K562 (cell line): ENCODE results near the gene C5orf22. TPM values are rescaled to one million over a fixed set of nuclear protein-coding genes. Genes with fewer than 3 reads are reported as not detected.

Source experiments
- ATAC-seq: fragments of 200-7000 bp; cut with Tn5 transposase; 3 replicates; pipeline ENCODE4 v1.9.1; 2020; ENCODE audit warnings: moderate library complexity
- Bru-seq: library from RNA; stranded (reverse); fragments of 400-500 nt; gene quantifications from one replicate; lab custom pipeline; 2021; lab: Mats Ljungman, UMichigan
- BruChase-seq, 2 experiments: library from RNA; stranded (reverse); fragments of 400-500 nt; gene quantifications; one replicate each; lab custom pipeline; 2021; lab: Mats Ljungman, UMichigan
- BruUV-seq: library from RNA; stranded (reverse); fragments of 400-500 nt; replicated peaks from 2 replicates; lab custom pipeline; 2021; lab: Mats Ljungman, UMichigan
- CTCF ChIA-PET: fragments of 300-600 bp; formaldehyde crosslinking; extraction: SDS; loops from one replicate; lab custom pipeline; 2021; ENCODE audit warnings: low intra/inter-chr PET ratio; lab: Yijun Ruan, JAX
- POLR2A ChIA-PET: fragments of 300-600, 350-650 bp; sonication (Branson Sonifier 250); formaldehyde crosslinking; extraction: SDS; loops from one replicate; lab custom pipeline; 2021; ENCODE audit warnings: antibody characterized with exemption, inconsistent platforms; lab: Yijun Ruan, JAX
- DNase-seq, 4 experiments: peaks; one replicate each; pipeline versions ENCODE4 v3.0.0 to v3.0.0-alpha.2; 2011 to 2018; ENCODE audit warnings: low spot score in 3 of 4, mixed read lengths in 3 of 4; ENCODE audit errors: extremely low read depth in 1 of 4
- FAIRE-seq: peaks from 2 replicates; lab custom pipeline; 2011; peaks lifted over from hg19 to GRCh38; lab: Jason Lieb, UNC
- H2AFZ ChIP-seq: 2 replicates; pipeline ENCODE4 v1.6.0; 2011; ENCODE audit warnings: low read depth, low read length, control low read depth, inconsistent platforms
- H3K27ac ChIP-seq: fragments of 200-600 bp; 3 replicates; pipeline ENCODE4 v1.8.0; 2011; ENCODE audit warnings: low read depth, mild to moderate bottlenecking, control low read depth, inconsistent platforms, low read length, moderate library complexity, mixed read lengths; ENCODE audit errors: extremely low read depth
- H3K27me3 ChIP-seq, 2 experiments: fragments of 300-600 bp in 1 of 2; 2 replicates in 1 of 2; 3 replicates in 1 of 2; pipeline versions ENCODE4 v1.6.0 to v1.8.0; 2011; ENCODE audit warnings: inconsistent platforms in 2 of 2, low read length in 2 of 2, mild to moderate bottlenecking in 1 of 2, mixed read lengths in 1 of 2, moderate library complexity in 1 of 2; ENCODE audit not compliant: control insufficient read depth in 2 of 2, insufficient read depth in 2 of 2
- H3K36me3 ChIP-seq: fragments of 300-600 bp; 3 replicates; pipeline ENCODE4 v1.8.0; 2011; ENCODE audit warnings: mild to moderate bottlenecking, low read length, inconsistent platforms; ENCODE audit not compliant: control insufficient read depth, insufficient read depth
- H3K4me1 ChIP-seq, 2 experiments: fragments of 200-600 bp in 1 of 2; replicated peaks in 1 of 2; 2 replicates in 1 of 2; 3 replicates in 1 of 2; pipeline versions ENCODE4 v1.5.1 to v1.8.0; 2011; ENCODE audit warnings: inconsistent platforms in 2 of 2, low read length in 2 of 2, mild to moderate bottlenecking in 1 of 2, mixed read lengths in 1 of 2, moderate library complexity in 1 of 2; ENCODE audit not compliant: control insufficient read depth in 2 of 2, insufficient read depth in 2 of 2
- H3K4me2 ChIP-seq: 2 replicates; pipeline ENCODE4 v1.6.1; 2011; ENCODE audit warnings: low read length, control low read depth, inconsistent platforms, mixed read lengths; ENCODE audit not compliant: insufficient read depth
- H3K4me3 ChIP-seq: fragments of 200-600 bp; sonication (generic), shearing (Covaris generic); 2 replicates; pipeline ENCODE4 v1.5.1; 2016; ENCODE audit warnings: control low read depth, inconsistent platforms
- H3K79me2 ChIP-seq: fragments of 200-600 bp; 3 replicates; pipeline ENCODE4 v1.8.0; 2011; ENCODE audit warnings: low read length, inconsistent platforms; ENCODE audit not compliant: control insufficient read depth, insufficient read depth
- H3K9ac ChIP-seq, 2 experiments: 2 replicates each; pipeline versions ENCODE4 v1.6.0 to v1.6.1; 2011; ENCODE audit warnings: low read depth in 2 of 2, low read length in 2 of 2, control low read depth in 1 of 2, inconsistent platforms in 1 of 2, mild to moderate bottlenecking in 1 of 2, mixed read lengths in 1 of 2; ENCODE audit not compliant: insufficient read depth in 1 of 2
- H3K9me1 ChIP-seq: one replicate; pipeline ENCODE4 v1.6.0; 2011; ENCODE audit warnings: inconsistent platforms, mild to moderate bottlenecking, low read length, moderate library complexity; ENCODE audit not compliant: control insufficient read depth, insufficient read depth
- H3K9me3 ChIP-seq: replicated peaks from 2 replicates; pipeline ENCODE4 v1.5.1; 2011; ENCODE audit warnings: low read depth, low read length, inconsistent platforms; ENCODE audit not compliant: control insufficient read depth, insufficient read depth
- H4K20me1 ChIP-seq: replicated peaks from 2 replicates; pipeline ENCODE4 v1.6.1; 2011; ENCODE audit warnings: low read length, inconsistent platforms, mixed read lengths; ENCODE audit not compliant: control insufficient read depth, insufficient read depth
- CBFA2T3 ChIP-seq: fragments of 450-650 bp; IDR thresholded peaks from 2 replicates; pipeline ENCODE4 v1.6.1; 2017
- CEBPG ChIP-seq, 3 experiments: fragments of 200-800 bp in 1 of 3; sonication (Bioruptor generic) in 1 of 3; sonication (generic) in 1 of 3; formaldehyde crosslinking in 1 of 3; IDR thresholded peaks in 2 of 3; conservative IDR thresholded peaks in 1 of 3; 2 replicates each; pipeline versions ENCODE4 v1.6.1 to v1.8.0; 2016 to 2022; ENCODE audit warnings: missing compliant biosample characterization in 2 of 3, missing genetic modification characterization in 2 of 3, mild to moderate bottlenecking in 1 of 3, missing genetic modification reagents in 1 of 3
- E2F3 ChIP-seq: fragments of 250-450 bp; sonication (Bioruptor Pico); IDR thresholded peaks from 2 replicates; pipeline ENCODE4 v1.4.0; 2020; ENCODE audit warnings: mild to moderate bottlenecking
- HDGF ChIP-seq: fragments of 450-650 bp; IDR thresholded peaks from 2 replicates; pipeline ENCODE4 v1.6.1; 2016
- HNRNPLL ChIP-seq: fragments of 200-400 bp; formaldehyde crosslinking; IDR thresholded peaks from 2 replicates; pipeline ENCODE4 v1.6.1; 2017; ENCODE audit warnings: low read length, low read depth, mild to moderate bottlenecking; ENCODE audit not compliant: poor library complexity, severe bottlenecking
- NFYB ChIP-seq: IDR thresholded peaks from 2 replicates; pipeline ENCODE4 v1.6.1; 2011; ENCODE audit warnings: mild to moderate bottlenecking, moderate library complexity; ENCODE audit not compliant: insufficient read length; ENCODE audit errors: extremely low read depth
- NKRF ChIP-seq: fragments of 450-650 bp; IDR thresholded peaks from 2 replicates; pipeline ENCODE4 v1.6.1; 2016; ENCODE audit warnings: borderline replicate concordance
- PRPF4 ChIP-seq: fragments of 200-400 bp; formaldehyde crosslinking; IDR thresholded peaks from one replicate; pipeline ENCODE4 v1.6.1; 2017; ENCODE audit warnings: low read length, low read depth, mild to moderate bottlenecking; ENCODE audit not compliant: insufficient read depth, poor library complexity, severe bottlenecking
- RBM17 ChIP-seq: fragments of 200-400 bp; formaldehyde crosslinking; IDR thresholded peaks from 2 replicates; pipeline ENCODE4 v1.6.1; 2017; ENCODE audit warnings: low read depth, mild to moderate bottlenecking, low read length, borderline replicate concordance
- ZBTB17 ChIP-seq: fragments of 450-650 bp; formaldehyde crosslinking; IDR thresholded peaks from 2 replicates; pipeline ENCODE4 v1.4.0; 2020; ENCODE audit warnings: mild to moderate bottlenecking
- ZNF57 ChIP-seq: fragments of 450-650 bp; formaldehyde crosslinking; IDR thresholded peaks from 2 replicates; pipeline ENCODE4 v1.4.0; 2020; ENCODE audit warnings: mild to moderate bottlenecking, moderate library complexity
- ZNF586 ChIP-seq: fragments of 450-650 bp; formaldehyde crosslinking; conservative IDR thresholded peaks from 2 replicates; pipeline ENCODE4 v1.4.0; 2020; ENCODE audit warnings: mild to moderate bottlenecking, moderate library complexity
- WGBS: fragments of 100-300 bp; shearing (Covaris generic); methylation state at CpG from one replicate; pipeline ENCODE4 v1.1.6; 2016; ENCODE audit warnings: low coverage, mixed read lengths; ENCODE audit not compliant: insufficient coverage; ENCODE audit errors: missing lambda C conversion rate; 5-methylcytosine and 5-hydroxymethylcytosine counted together
- in situ Hi-C: fragments of 300-500 bp; cut with MboI; formaldehyde crosslinking; loops from 4 replicates; pipeline ENCODE4 v1.15.0; 2018; ENCODE audit warnings: inconsistent platforms, mixed read lengths
- intact Hi-C: fragments of 100-400 bp; cut with micrococcal nuclease; formaldehyde crosslinking; loops from 2 replicates; pipeline ENCODE4 v1.14.2; 2022
- long read RNA-seq, 3 experiments: library from polyadenylated mRNA in 2 of 3; library from RNA in 1 of 3; unstranded in 2 of 3; stranded (forward) in 1 of 3; transcript quantifications; one replicate each; pipeline ENCODE4 v2.0.0, GENCODE V29; 2019 to 2022
- polyA minus RNA-seq, 3 experiments: library from RNA; depleted of rRNA, polyadenylated mRNA; stranded (reverse); fragments of >200 nt; gene quantifications; 2 replicates each; pipeline ENCODE4 v1.2.3, GENCODE V29; 2011
- polyA plus RNA-seq, 8 experiments: library from polyadenylated mRNA; depleted of rRNA in 4 of 8; stranded (reverse) in 5 of 8; unstranded in 3 of 8; fragments of >200 nt; fragmentation: Nextera tagmentation in 2 of 8; fragmentation: Illumina TruSeq in 1 of 8; extraction: Ambion mirVana in 2 of 8; extraction: Trizol in 1 of 8; gene quantifications; 2 replicates each; pipeline versions ENCODE4 v1.2.1 to v1.2.3, GENCODE V29; 2011 to 2014; ENCODE audit warnings: inconsistent platforms in 1 of 8, missing spikeins in 1 of 8
- total RNA-seq, 7 experiments: library from RNA; depleted of rRNA in 6 of 7; stranded (reverse); fragments of >200 nt in 6 of 7; fragmentation: Illumina TruSeq in 2 of 7; extraction: Trizol in 2 of 7; gene quantifications; 2 replicates each; pipeline versions ENCODE4 v1.2.1 to v1.2.3, GENCODE V29; 2011 to 2021; ENCODE audit warnings: low replicate concordance in 1 of 7
- TF ChIP-seq, protein P1 (sequence below): sonication (generic); formaldehyde crosslinking; IDR thresholded peaks from 2 replicates; pipeline ENCODE4 v1.9.0; 2022; ENCODE audit warnings: mild to moderate bottlenecking, missing genetic modification reagents

The C5orf22 gene
- 24.7 and 55.1 TPM in 2 replicates for total RNA-seq (2011; cell fraction: chromatin; rRNA removed; ENCODE audit: low replicate concordance)
- 13.5 and 17.8 TPM in 2 replicates for total RNA-seq (2011; cell fraction: nucleolus; rRNA removed)
- 22.7 and 34.7 TPM in 2 replicates for total RNA-seq (2011; cell fraction: nucleoplasm; rRNA removed)
- total RNA-seq (2014; rRNA removed) (22.7 and 27.6 TPM in 2 replicates), total RNA-seq (2014; rRNA removed; fragmentation: Illumina TruSeq; extraction: Trizol) (42.6 and 45.2 TPM in 2 replicates), total RNA-seq (2015; rRNA removed; fragmentation: Illumina TruSeq; extraction: Trizol) (36.5 and 39.3 TPM in 2 replicates), total RNA-seq (2021) (38.2 and 40.7 TPM in 2 replicates), polyA plus RNA-seq (2011; rRNA removed) (37.7 and 56.7 TPM in 2 replicates), polyA plus RNA-seq (2014; fragmentation: Illumina TruSeq; extraction: Trizol) (38.5 and 49.7 TPM in 2 replicates), polyA plus RNA-seq (2014; fragmentation: Nextera tagmentation; extraction: Ambion mirVana) (10 to 100 TPM; 32.1 to 35.3 TPM), polyA plus RNA-seq (2014; rRNA removed) (27.5 and 30.0 TPM in 2 replicates), polyA minus RNA-seq (2011; rRNA and poly(A)+ RNA removed) (49.1 and 54.9 TPM in 2 replicates), Bru-seq, nascent RNA (percentile 90 among the genes with signal in this experiment), BruChase-seq, experiment 1, labeled RNA remaining after a 2-hour chase (percentile 91 among the genes with signal in this experiment), BruChase-seq, experiment 2, labeled RNA remaining after a 6-hour chase (percentile 90 among the genes with signal in this experiment)
- 25.3 and 32.6 TPM in 2 replicates for polyA plus RNA-seq (2011; cell fraction: cytosol; rRNA removed)
- polyA plus RNA-seq (2011; cell fraction: nucleus; rRNA removed): 10.5 and 14.5 TPM in 2 replicates
- 21.9 and 25.8 TPM in 2 replicates for polyA plus RNA-seq (2012)
- 13.6 and 21.8 TPM in 2 replicates for polyA minus RNA-seq (2011; cell fraction: cytosol; rRNA and poly(A)+ RNA removed)
- 22.0 and 22.2 TPM in 2 replicates for polyA minus RNA-seq (2011; cell fraction: nucleus; rRNA and poly(A)+ RNA removed)
- long read RNA-seq, experiment 1, transcript C5orf22-201 (9 exons, 3,612 nt): major isoform, 103 of 162 reads
- long read RNA-seq, experiment 1, partial matches to known transcripts: 6 of 162 reads
- long read RNA-seq, experiment 1, other reads (novel, unspliced or antisense): 49 of 162 reads
- long read RNA-seq, experiment 2, partial matches to known transcripts: 0 of 19 reads
- long read RNA-seq, experiment 2, other reads (novel, unspliced or antisense): 16 of 19 reads
- long read RNA-seq, experiment 3, transcript C5orf22-201 (9 exons, 3,612 nt): major isoform, 13 of 23 reads
- long read RNA-seq, experiment 3, partial matches to known transcripts: 1 of 23 reads
- long read RNA-seq, experiment 3, other reads (novel, unspliced or antisense): 9 of 23 reads

DNA sequence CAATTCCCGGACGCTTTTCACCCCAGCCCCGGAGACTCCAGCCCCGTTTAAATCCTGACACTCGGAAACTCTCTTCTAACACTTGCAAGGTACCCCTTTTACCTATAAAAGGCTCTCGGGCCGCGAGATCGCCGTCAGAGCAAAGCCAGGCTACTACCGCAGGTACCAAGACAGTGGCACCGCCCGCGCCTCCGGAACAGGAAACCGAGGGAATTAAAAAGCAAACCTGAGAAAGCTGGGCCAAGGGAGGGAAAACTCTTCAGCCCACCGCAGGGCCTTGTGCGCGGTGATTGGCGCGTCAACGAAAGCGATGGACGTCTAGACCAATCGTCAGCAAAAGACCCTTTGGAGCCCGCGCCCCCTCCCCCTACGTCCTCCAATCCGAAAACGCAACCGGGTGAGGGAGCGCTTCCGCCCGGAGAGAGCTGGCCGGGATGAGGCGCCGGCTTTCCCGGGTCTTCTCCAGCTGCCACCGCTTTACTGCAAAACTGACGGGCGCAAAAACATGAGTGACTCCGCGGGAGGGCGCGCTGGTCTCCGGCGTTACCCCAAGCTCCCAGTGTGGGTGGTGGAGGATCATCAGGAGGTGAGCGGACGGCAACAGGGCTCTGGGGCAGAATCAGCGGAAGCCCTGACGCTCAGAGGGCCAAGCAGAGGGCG, at the start of gene C5orf22, which contains the start of gene DROSHA:
TSS of gene C5orf22 (plus strand) at position 414 of the 660 bp plus-strand sequence. CDS start at position 506, 92 bp downstream.
TSS of gene DROSHA (minus strand) at position 206 of the 660 bp plus-strand sequence. CDS start 3,034 bp downstream, outside the sequence.
- peaks cover 60% of the 10 kb centered on the region for H3K79me2 ChIP-seq
- in situ Hi-C loops: no loop called here
- H4K20me1 ChIP-seq: no peaks in the 10 kb centered on the region
- H3K36me3 ChIP-seq: peaks cover 69% of the 10 kb centered on the region
- H2AFZ ChIP-seq: peak within 1 kb of the TSS; percentile 88
- no TSS peak for BruUV-seq
- ChIA-PET CTCF (no interaction called here), POLR2A (interaction anchor here (0.6 to 2.7 kb wide), 14 partner anchors 10 to 1043 kb away, joined by 3 to 29 read pairs (median 3); no protein-coding TSS in a partner anchor)
- peak within 1 kb of the TSS; percentile 94 for H3K4me3 ChIP-seq
- FAIRE-seq: peak; percentile 97
- H3K27me3 ChIP-seq: no peaks in the 10 kb centered on the region
- WGBS: under 1% methylated on average over 51 of the region's 52 CpGs
- H3K4me2 ChIP-seq: peak within 1 kb of the TSS; percentile 91
- no peaks in the 10 kb centered on the region for H3K9me3 ChIP-seq
- H3K27ac ChIP-seq: peak within 1 kb of the TSS; percentile 90
- peak; percentile 96 to 98 (median 97) for DNase-seq
- H3K9ac ChIP-seq: peak within 1 kb of the TSS; percentile 89 to 96
- intact Hi-C loops: no loop called here
- no peaks in the 10 kb centered on the region for H3K9me1 ChIP-seq
- ATAC-seq: peak; percentile 94
- peaks cover 13 to 15% of the 10 kb centered on the region in 2 experiments; a peak in 4 of 5 replicates for H3K4me1 ChIP-seq
- TF ChIP-seq CEBPG (CRISPR knock-in tag; IDR thresholded peaks at IDR 0.05) (peak; percentile 24; the same call in 1 of the 2 replicates), CEBPG (tag; conservative IDR thresholded peaks at IDR 0.05 in 1 of 2, IDR thresholded peaks at IDR 0.05 in 1 of 2) (no peak), E2F3 (no peak), CBFA2T3 (no peak), RBM17 (no peak), ZNF586 (no peak), HDGF (no peak), PRPF4 (no peak), HNRNPLL (no peak), NFYB (peak; percentile 98), ZBTB17 (no peak), ZNF57 (CRISPR knock-in tag) (peak; percentile 39; the same call in 1 of the 2 replicates), NKRF (peak; percentile 83; the same call in 1 of the 2 replicates)
- TF ChIP-seq, protein P1, sequence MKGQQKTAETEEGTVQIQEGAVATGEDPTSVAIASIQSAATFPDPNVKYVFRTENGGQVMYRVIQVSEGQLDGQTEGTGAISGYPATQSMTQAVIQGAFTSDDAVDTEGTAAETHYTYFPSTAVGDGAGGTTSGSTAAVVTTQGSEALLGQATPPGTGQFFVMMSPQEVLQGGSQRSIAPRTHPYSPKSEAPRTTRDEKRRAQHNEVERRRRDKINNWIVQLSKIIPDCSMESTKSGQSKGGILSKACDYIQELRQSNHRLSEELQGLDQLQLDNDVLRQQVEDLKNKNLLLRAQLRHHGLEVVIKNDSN (CRISPR knock-in tag): 0 out of 2 replicates have a peak, but pooled peaks have one; percentile 31
